ENCODE results near the gene PRKCA.

- TF ChIP-seq, protein P1, sequence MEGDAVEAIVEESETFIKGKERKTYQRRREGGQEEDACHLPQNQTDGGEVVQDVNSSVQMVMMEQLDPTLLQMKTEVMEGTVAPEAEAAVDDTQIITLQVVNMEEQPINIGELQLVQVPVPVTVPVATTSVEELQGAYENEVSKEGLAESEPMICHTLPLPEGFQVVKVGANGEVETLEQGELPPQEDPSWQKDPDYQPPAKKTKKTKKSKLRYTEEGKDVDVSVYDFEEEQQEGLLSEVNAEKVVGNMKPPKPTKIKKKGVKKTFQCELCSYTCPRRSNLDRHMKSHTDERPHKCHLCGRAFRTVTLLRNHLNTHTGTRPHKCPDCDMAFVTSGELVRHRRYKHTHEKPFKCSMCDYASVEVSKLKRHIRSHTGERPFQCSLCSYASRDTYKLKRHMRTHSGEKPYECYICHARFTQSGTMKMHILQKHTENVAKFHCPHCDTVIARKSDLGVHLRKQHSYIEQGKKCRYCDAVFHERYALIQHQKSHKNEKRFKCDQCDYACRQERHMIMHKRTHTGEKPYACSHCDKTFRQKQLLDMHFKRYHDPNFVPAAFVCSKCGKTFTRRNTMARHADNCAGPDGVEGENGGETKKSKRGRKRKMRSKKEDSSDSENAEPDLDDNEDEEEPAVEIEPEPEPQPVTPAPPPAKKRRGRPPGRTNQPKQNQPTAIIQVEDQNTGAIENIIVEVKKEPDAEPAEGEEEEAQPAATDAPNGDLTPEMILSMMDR (conservative IDR thresholded peaks at IDR 0.05; ENCODE audit: low read depth, low read length): no peak
- TF ChIP-seq EZH2 (IDR thresholded peaks at IDR 0.05; ENCODE audit: low read length, unreplicated experiment): no peak
Observed at GRCh38 chr17:66675273-66675990, 373.0 kb downstream of the PRKCA start.
